ENCODE measurements around the gene FKBP5. TPM values are rescaled to one million over a fixed set of nuclear protein-coding genes. Genes with fewer than 3 reads are reported as not detected.

The FKBP5 gene
- total RNA-seq, 1 donor from 2014 or later = 112 TPM

GRCh38 chr6:35533981-35534380 lies 154.7 kb downstream of the FKBP5 start:
- Histone ChIP-seq H3K36me3 (no peaks in the 10 kb centered on the region), H3K4me3 (no peak overlapping the region), H3K27ac (no peak overlapping the region), H3K27me3 (no peaks in the 10 kb centered on the region), H3K4me1 (no peaks in the 10 kb centered on the region), H3K9me3 (no peaks in the 10 kb centered on the region)
- intact Hi-C loops (cut with DNase I) = no loop called here
- DNase-seq (ENCODE audit: low spot score in 2 of 2) = no peak
- TF ChIP-seq, protein P1, sequence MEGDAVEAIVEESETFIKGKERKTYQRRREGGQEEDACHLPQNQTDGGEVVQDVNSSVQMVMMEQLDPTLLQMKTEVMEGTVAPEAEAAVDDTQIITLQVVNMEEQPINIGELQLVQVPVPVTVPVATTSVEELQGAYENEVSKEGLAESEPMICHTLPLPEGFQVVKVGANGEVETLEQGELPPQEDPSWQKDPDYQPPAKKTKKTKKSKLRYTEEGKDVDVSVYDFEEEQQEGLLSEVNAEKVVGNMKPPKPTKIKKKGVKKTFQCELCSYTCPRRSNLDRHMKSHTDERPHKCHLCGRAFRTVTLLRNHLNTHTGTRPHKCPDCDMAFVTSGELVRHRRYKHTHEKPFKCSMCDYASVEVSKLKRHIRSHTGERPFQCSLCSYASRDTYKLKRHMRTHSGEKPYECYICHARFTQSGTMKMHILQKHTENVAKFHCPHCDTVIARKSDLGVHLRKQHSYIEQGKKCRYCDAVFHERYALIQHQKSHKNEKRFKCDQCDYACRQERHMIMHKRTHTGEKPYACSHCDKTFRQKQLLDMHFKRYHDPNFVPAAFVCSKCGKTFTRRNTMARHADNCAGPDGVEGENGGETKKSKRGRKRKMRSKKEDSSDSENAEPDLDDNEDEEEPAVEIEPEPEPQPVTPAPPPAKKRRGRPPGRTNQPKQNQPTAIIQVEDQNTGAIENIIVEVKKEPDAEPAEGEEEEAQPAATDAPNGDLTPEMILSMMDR (IDR thresholded peaks at IDR 0.05) = no peak

- H3K9me3 ChIP-seq = no peaks in the 10 kb centered on the region
- H3K4me3 ChIP-seq = no peak overlapping the region
- H3K4me1 ChIP-seq = no peaks in the 10 kb centered on the region
- DNase-seq (ENCODE audit: low spot score in 2 of 2) = no peak
- H3K36me3 ChIP-seq = no peaks in the 10 kb centered on the region
- H3K27ac ChIP-seq = no peak overlapping the region
- intact Hi-C loops (cut with DNase I) = no loop called here
- TF ChIP-seq, protein P1 (IDR thresholded peaks at IDR 0.05) = no peak
- no peaks in the 10 kb centered on the region for H3K27me3 ChIP-seq
Measured at GRCh38 chr6:35532126-35532525, 156.6 kb downstream of the FKBP5 start.

DNA sequence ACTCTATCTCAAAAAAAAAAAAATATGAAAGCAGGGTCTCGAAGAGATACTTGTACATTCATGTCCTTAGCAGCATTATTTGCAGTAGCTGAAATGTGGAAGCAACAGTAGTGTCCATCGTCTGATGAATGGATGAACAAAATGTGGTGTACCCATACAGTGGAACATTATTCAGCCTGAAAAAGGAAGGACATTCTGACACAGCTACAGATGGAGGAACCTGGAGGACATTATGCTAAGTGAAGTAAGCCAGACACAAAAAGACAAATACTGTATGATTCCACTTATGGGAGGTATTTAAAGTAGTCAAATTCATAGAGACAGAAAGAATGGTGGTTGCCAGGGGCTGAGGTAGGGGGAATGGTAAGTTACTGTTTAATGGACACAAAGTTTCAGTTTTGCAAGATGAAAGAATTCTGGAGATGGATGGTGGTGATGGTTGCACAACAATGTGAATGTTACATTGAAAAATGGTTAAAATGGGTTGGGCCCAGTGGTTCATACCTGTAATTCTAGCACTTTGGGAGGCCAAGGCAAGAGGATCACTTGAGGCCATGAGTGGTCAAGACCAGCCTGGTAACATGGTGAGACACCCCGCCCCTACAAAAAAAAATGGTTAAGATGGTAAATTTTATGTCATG lies 164.2 kb downstream of the FKBP5 start:
- no peaks in the 10 kb centered on the region for H3K27me3 ChIP-seq
- TF ChIP-seq, protein P1 (IDR thresholded peaks at IDR 0.05) = no peak
- DNase-seq (ENCODE audit: low spot score in 2 of 2) = no peak
- H3K4me1 ChIP-seq = peaks cover 0 to 3% of the 10 kb centered on the region in 2 donors
- H3K9me3 ChIP-seq = no peaks in the 10 kb centered on the region
- H3K36me3 ChIP-seq = no peaks in the 10 kb centered on the region
- H3K4me3 ChIP-seq = no peak overlapping the region
- intact Hi-C loops (cut with DNase I) = loop anchor here (5.0 kb wide), 1 partner anchor 58 kb away; no protein-coding TSS in a partner anchor
- no peak overlapping the region for H3K27ac ChIP-seq

Other genes with a start within 250 kb of the FKBP5 start
- 0.32 TPM for gene FANCE, start 236.6 kb downstream of the FKBP5 start, total RNA-seq
- gene RPL10A, start 220.5 kb downstream of the FKBP5 start, total RNA-seq = 643 TPM
- gene TEAD3, start 191.8 kb downstream of the FKBP5 start, total RNA-seq = 19.8 TPM
- gene TULP1, start 176.0 kb downstream of the FKBP5 start, total RNA-seq = not detected
- gene ARMC12, start 48.1 kb upstream of the FKBP5 start, total RNA-seq = not detected
- not detected for gene CLPSL2, start 87.7 kb upstream of the FKBP5 start, total RNA-seq
- not detected for gene CLPSL1, start 92.1 kb upstream of the FKBP5 start, total RNA-seq
- not detected for gene CLPS, start 108.4 kb upstream of the FKBP5 start, total RNA-seq
- not detected for gene LHFPL5, start 116.4 kb upstream of the FKBP5 start, total RNA-seq
- 16.2 TPM for gene SRPK1, start 232.2 kb upstream of the FKBP5 start, total RNA-seq